OCI-LY3 (cell line): Measurements from ENCODE around the gene ATAD3C.

Experiments
- H2AFZ ChIP-seq: fragments of 200-600, 300-600 bp; shearing (Covaris generic); 2 replicates; pipeline ENCODE4 v1.6.0; 2014; ENCODE audit warnings: antibody characterized with exemption, low read depth, low read length
- H3K27ac ChIP-seq: fragments of 200-600, 300-600 bp; sonication (generic); 2 replicates; pipeline ENCODE4 v1.5.1; 2014; ENCODE audit warnings: mild to moderate bottlenecking, low read length, moderate library complexity, mixed read lengths
- H3K27me3 ChIP-seq: fragments of 200-600, 300-600 bp; sonication (generic); 2 replicates; pipeline ENCODE4 v1.6.1; 2014; ENCODE audit warnings: low read depth, low read length, mixed read lengths
- H3K36me3 ChIP-seq: fragments of 200-600, 300-600 bp; sonication (generic); replicated peaks from 2 replicates; pipeline ENCODE3; 2014; ENCODE audit warnings: low read depth, low read length, mixed read lengths
- H3K4me1 ChIP-seq: fragments of 300-600, 200-600 bp; sonication (generic); 2 replicates; pipeline ENCODE4 v1.6.1; 2014; ENCODE audit warnings: low read length, mixed read lengths
- H3K4me2 ChIP-seq: fragments of 200-600, 300-600 bp; sonication (generic); 2 replicates; pipeline ENCODE4 v1.6.1; 2014; ENCODE audit warnings: low read length, mixed read lengths
- H3K4me3 ChIP-seq: fragments of 300-600, 200-600 bp; sonication (generic); 2 replicates; pipeline ENCODE4 v1.5.1; 2014; ENCODE audit warnings: antibody characterized with exemption, mild to moderate bottlenecking, low read length, moderate library complexity
- H3K79me2 ChIP-seq: fragments of 300-600, 200-600 bp; shearing (Covaris generic); 2 replicates; pipeline ENCODE4 v1.6.1; 2014; ENCODE audit warnings: mild to moderate bottlenecking, low read length, mixed read lengths
- H3K9ac ChIP-seq: fragments of 300-600, 200-600 bp; shearing (Covaris generic); 2 replicates; pipeline ENCODE4 v1.6.0; 2014; ENCODE audit warnings: mild to moderate bottlenecking, low read length, moderate library complexity
- H3K9me3 ChIP-seq: fragments of 200-600, 300-600 bp; shearing (Covaris generic); 2 replicates; pipeline ENCODE4 v1.6.1; 2014; ENCODE audit warnings: low read length, mixed read lengths; ENCODE audit not compliant: insufficient read depth
- H4K20me1 ChIP-seq: fragments of 200-600, 300-600 bp; sonication (generic); 2 replicates; pipeline ENCODE4 v1.6.1; 2016; ENCODE audit warnings: low read length, mixed read lengths; ENCODE audit not compliant: insufficient read depth
- EZH2phosphoT487 ChIP-seq: fragments of 200-600 bp; shearing (Covaris generic); IDR thresholded peaks from 2 replicates; pipeline ENCODE4 v1.6.1; 2018; ENCODE audit warnings: antibody characterized with exemption, mixed run types, low read depth
- TF ChIP-seq, protein P1 (sequence below): fragments of 200-600, 300-600 bp; sonication (generic); IDR thresholded peaks from 2 replicates; pipeline ENCODE4 v1.5.1; 2014; ENCODE audit warnings: antibody characterized with exemption, low read length, low read depth

The ATAD3C gene

DNA sequence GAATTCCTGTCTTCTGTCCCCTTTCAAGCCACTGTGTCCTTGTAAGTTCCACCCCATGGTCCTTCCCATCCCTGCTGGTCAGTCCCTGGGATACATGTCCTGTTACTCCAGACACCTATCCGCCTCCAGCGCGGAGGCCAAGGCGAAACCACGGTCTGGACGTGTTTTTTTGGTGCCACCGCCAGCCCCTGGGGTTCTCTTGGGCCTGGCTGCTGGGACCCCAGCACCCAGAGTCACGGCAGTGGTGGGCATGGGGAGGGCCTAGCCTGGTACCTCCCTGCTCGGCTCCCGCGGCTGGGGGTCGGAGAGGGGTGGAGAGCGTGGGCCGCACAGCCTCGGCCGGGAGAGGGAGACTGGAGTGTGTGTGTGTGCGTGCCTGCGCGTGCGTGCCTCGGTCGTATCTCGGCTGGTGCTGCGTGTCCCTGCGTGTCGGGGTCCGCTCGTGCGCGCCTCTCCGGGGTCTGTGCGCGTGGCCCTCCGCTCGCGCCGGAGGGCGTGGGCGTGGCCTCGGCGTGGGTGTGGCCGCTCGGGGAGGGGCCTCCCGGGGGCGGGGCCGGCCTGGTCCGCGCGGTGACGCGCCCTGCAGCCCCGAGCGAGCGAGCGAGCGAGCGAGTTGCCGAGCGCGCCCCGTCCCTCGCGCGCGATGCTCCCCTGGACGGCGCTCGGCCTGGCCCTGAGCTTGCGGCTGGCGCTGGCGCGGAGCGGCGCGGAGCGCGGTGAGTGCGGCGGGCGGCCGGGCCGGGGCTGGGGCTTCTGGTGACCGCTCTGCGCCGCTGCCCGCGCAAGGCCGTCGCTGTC, 14.2 kb upstream of the ATAD3C start, which contains the start of gene VWA1:
Gene VWA1 (plus strand): TSS at position 585 of the 798 bp plus-strand sequence. CDS start 59 bp downstream, at position 644.
- Histone ChIP-seq H3K36me3 (no peaks in the 10 kb centered on the region), H3K27ac (no peak within 1 kb of the TSS), H3K9ac (no peak within 1 kb of the TSS), H3K4me2 (no peak within 1 kb of the TSS), H3K4me3 (no peak within 1 kb of the TSS), H3K4me1 (peaks cover 15% of the 10 kb centered on the region), H3K9me3 (no peaks in the 10 kb centered on the region), H2AFZ (no peak within 1 kb of the TSS), H3K27me3 (no peaks in the 10 kb centered on the region), H3K79me2 (no peaks in the 10 kb centered on the region), H4K20me1 (no peaks in the 10 kb centered on the region)
- TF ChIP-seq, protein P1, sequence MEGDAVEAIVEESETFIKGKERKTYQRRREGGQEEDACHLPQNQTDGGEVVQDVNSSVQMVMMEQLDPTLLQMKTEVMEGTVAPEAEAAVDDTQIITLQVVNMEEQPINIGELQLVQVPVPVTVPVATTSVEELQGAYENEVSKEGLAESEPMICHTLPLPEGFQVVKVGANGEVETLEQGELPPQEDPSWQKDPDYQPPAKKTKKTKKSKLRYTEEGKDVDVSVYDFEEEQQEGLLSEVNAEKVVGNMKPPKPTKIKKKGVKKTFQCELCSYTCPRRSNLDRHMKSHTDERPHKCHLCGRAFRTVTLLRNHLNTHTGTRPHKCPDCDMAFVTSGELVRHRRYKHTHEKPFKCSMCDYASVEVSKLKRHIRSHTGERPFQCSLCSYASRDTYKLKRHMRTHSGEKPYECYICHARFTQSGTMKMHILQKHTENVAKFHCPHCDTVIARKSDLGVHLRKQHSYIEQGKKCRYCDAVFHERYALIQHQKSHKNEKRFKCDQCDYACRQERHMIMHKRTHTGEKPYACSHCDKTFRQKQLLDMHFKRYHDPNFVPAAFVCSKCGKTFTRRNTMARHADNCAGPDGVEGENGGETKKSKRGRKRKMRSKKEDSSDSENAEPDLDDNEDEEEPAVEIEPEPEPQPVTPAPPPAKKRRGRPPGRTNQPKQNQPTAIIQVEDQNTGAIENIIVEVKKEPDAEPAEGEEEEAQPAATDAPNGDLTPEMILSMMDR = no peak
- TF ChIP-seq EZH2phosphoT487 = no peak

DNA sequence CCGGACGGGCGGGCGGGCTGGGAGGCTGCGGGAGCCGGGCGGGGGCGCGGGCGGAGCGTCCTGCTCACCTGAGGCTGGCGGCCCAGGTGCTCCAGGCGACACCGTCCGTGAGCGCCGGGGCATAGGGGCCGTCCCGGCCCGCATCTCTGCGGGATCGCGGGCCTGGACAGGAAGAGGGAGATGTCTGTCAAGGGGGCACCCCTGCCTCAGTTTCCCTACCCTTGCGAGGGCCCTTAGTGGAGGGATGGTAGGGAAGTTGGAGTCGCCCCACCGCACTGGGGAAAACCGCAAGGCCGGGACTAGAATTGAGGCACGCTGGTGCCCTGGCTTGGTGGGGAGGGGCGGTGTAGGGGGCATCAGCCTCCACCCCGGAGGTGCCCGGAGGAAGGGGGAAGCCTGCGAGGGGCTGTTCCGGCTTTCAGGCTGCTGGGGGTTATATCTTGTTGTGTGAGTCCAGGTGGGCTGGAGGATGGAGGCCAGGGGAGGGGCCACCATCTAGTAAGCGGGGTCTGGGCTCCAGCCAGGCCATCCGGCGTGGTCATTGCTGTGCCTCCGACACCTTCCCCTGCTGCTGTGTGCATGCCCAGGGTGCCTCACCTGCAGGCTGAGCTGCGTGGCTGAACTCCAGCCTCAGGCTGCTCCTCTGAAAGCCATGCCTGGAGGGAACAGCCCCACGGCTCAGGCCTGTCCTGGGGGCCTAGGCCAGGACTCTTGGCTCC, 13.4 kb upstream of the ATAD3C start:
- H3K9me3 ChIP-seq = no peaks in the 10 kb centered on the region
- H3K4me1 ChIP-seq = peaks cover 20% of the 10 kb centered on the region
- no peak overlapping the region for H3K4me3 ChIP-seq
- TF ChIP-seq, protein P1 = no peak
- no peak for TF ChIP-seq EZH2phosphoT487
- H3K9ac ChIP-seq = no peak overlapping the region
- H3K4me2 ChIP-seq = no peak overlapping the region
- H2AFZ ChIP-seq = no peak overlapping the region
- no peaks in the 10 kb centered on the region for H4K20me1 ChIP-seq
- H3K27ac ChIP-seq = no peak overlapping the region
- H3K79me2 ChIP-seq = no peaks in the 10 kb centered on the region
- no peaks in the 10 kb centered on the region for H3K27me3 ChIP-seq
- no peaks in the 10 kb centered on the region for H3K36me3 ChIP-seq

DNA sequence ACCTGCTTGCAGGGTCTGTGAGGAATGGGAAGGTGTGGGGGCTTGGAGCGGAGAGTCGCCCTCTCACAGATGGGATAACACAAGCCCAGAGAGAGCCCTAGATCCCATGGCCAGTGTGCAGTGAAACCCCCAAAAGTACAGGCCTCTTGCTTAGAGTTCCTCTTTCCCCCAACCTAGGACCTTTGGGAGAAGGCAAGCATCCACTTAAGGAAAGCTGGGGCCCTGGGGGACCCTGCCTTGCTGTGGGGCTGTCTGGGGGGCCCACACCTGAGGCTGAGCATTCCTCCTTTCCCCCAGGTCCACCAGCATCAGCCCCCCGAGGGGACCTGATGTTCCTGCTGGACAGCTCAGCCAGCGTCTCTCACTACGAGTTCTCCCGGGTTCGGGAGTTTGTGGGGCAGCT, 12.9 kb upstream of the ATAD3C start:
- Histone ChIP-seq H3K36me3 (no peaks in the 10 kb centered on the region), H3K27me3 (no peaks in the 10 kb centered on the region), H3K9ac (no peak overlapping the region), H3K27ac (no peak overlapping the region), H3K4me2 (no peak overlapping the region), H4K20me1 (no peaks in the 10 kb centered on the region), H3K79me2 (no peaks in the 10 kb centered on the region), H2AFZ (no peak overlapping the region), H3K9me3 (no peaks in the 10 kb centered on the region), H3K4me3 (no peak overlapping the region), H3K4me1 (peaks cover 26% of the 10 kb centered on the region)
- TF ChIP-seq EZH2phosphoT487 = no peak
- TF ChIP-seq, protein P1 = no peak
